SK-N-SH treated with all-trans-retinoic acid at 6 μM for 48 hours (cell line): Measurements from ENCODE around the gene HSP90AA1.

Source experiments
- ATAC-seq: fragments of 200-7000 bp; cut with Tn5 transposase; 3 replicates; pipeline ENCODE4 v1.9.1; 2020; ENCODE audit warnings: mild to moderate bottlenecking, moderate library complexity
- ARNTL ChIP-seq: fragments of 450-650 bp; formaldehyde crosslinking; IDR thresholded peaks from 2 replicates; pipeline ENCODE4 v1.5.0; 2020; ENCODE audit warnings: low read depth, mild to moderate bottlenecking, moderate library complexity, borderline replicate concordance
- BACH2 ChIP-seq: fragments of 250-450 bp; sonication (Bioruptor Pico); IDR thresholded peaks from 2 replicates; pipeline ENCODE4 v1.9.0; 2021; ENCODE audit warnings: mild to moderate bottlenecking, borderline replicate concordance
- CSDC2 ChIP-seq: fragments of 250-450 bp; sonication (Bioruptor Pico); IDR thresholded peaks from 2 replicates; pipeline ENCODE4 v1.5.0; 2020; ENCODE audit warnings: mild to moderate bottlenecking, moderate library complexity
- ESRRG ChIP-seq: fragments of 250-450 bp; sonication (Bioruptor Pico); IDR thresholded peaks from 2 replicates; pipeline ENCODE4 v1.6.1; 2021; ENCODE audit warnings: mild to moderate bottlenecking
- GLIS3 ChIP-seq: fragments of 250-450 bp; sonication (Bioruptor Pico); IDR thresholded peaks from 2 replicates; pipeline ENCODE4 v1.5.0; 2020; ENCODE audit warnings: mild to moderate bottlenecking, moderate library complexity
- ISL1 ChIP-seq: fragments of 250-450 bp; sonication (Bioruptor Pico); IDR thresholded peaks from 2 replicates; pipeline ENCODE4 v2.1.2; 2022; ENCODE audit warnings: mild to moderate bottlenecking, moderate library complexity
- OSR1 ChIP-seq: fragments of 250-450 bp; sonication (Bioruptor Pico); IDR thresholded peaks from 2 replicates; pipeline ENCODE4 v1.8.0; 2022; ENCODE audit warnings: moderate library complexity, mild to moderate bottlenecking, inconsistent platforms
- PPARA ChIP-seq: fragments of 250-450 bp; sonication (Bioruptor Pico); IDR thresholded peaks from 2 replicates; pipeline ENCODE4 v1.5.0; 2020; ENCODE audit warnings: mild to moderate bottlenecking, borderline replicate concordance
- RARB ChIP-seq: fragments of 250-450 bp; sonication (Bioruptor Pico); IDR thresholded peaks from 2 replicates; pipeline ENCODE4 v1.8.0; 2021; ENCODE audit warnings: mild to moderate bottlenecking, moderate library complexity
- SNAI2 ChIP-seq: fragments of 250-450 bp; sonication (Bioruptor Pico); IDR thresholded peaks from 2 replicates; pipeline ENCODE4 v1.5.0; 2020; ENCODE audit warnings: mild to moderate bottlenecking, moderate library complexity
- TCF4 ChIP-seq: fragments of 250-450 bp; sonication (Bioruptor Pico); IDR thresholded peaks from 2 replicates; pipeline ENCODE4 v1.8.0; 2021; ENCODE audit warnings: mild to moderate bottlenecking, moderate library complexity, borderline replicate concordance
- ZC3H10 ChIP-seq: fragments of 250-450 bp; sonication (Bioruptor Pico); IDR thresholded peaks from 2 replicates; pipeline ENCODE4 v1.5.1; 2021; ENCODE audit warnings: mild to moderate bottlenecking, moderate library complexity
- ZNF70 ChIP-seq: fragments of 450-650 bp; formaldehyde crosslinking; IDR thresholded peaks from 2 replicates; pipeline ENCODE4 v1.5.0; 2020; ENCODE audit warnings: mild to moderate bottlenecking, moderate library complexity
- TF ChIP-seq, protein P1 (sequence below): fragments of 250-450 bp; sonication (Bioruptor Pico); IDR thresholded peaks from 2 replicates; pipeline ENCODE4 v1.5.0; 2020; ENCODE audit warnings: mild to moderate bottlenecking, moderate library complexity
- TF ChIP-seq, protein P2 (sequence below): fragments of 250-450 bp; sonication (Bioruptor Pico); IDR thresholded peaks from 2 replicates; pipeline ENCODE4 v1.8.0; 2020; ENCODE audit warnings: mild to moderate bottlenecking, moderate library complexity, borderline replicate concordance
- TF ChIP-seq, protein P3 (sequence below): fragments of 250-450 bp; sonication (Bioruptor Pico); IDR thresholded peaks from 2 replicates; pipeline ENCODE4 v1.8.0; 2021; ENCODE audit warnings: low read depth, mild to moderate bottlenecking, moderate library complexity, borderline replicate concordance
- TF ChIP-seq, protein P4 (sequence below): fragments of 250-450 bp; sonication (Bioruptor Pico); IDR thresholded peaks from 2 replicates; pipeline ENCODE4 v1.5.1; 2021; ENCODE audit warnings: mild to moderate bottlenecking, moderate library complexity
- TF ChIP-seq, protein P5 (sequence below): fragments of 250-450 bp; sonication (Bioruptor Pico); IDR thresholded peaks from 2 replicates; pipeline ENCODE4 v1.5.1; 2020; ENCODE audit warnings: low read depth, mild to moderate bottlenecking, moderate library complexity

HSP90AA1 gene

DNA sequence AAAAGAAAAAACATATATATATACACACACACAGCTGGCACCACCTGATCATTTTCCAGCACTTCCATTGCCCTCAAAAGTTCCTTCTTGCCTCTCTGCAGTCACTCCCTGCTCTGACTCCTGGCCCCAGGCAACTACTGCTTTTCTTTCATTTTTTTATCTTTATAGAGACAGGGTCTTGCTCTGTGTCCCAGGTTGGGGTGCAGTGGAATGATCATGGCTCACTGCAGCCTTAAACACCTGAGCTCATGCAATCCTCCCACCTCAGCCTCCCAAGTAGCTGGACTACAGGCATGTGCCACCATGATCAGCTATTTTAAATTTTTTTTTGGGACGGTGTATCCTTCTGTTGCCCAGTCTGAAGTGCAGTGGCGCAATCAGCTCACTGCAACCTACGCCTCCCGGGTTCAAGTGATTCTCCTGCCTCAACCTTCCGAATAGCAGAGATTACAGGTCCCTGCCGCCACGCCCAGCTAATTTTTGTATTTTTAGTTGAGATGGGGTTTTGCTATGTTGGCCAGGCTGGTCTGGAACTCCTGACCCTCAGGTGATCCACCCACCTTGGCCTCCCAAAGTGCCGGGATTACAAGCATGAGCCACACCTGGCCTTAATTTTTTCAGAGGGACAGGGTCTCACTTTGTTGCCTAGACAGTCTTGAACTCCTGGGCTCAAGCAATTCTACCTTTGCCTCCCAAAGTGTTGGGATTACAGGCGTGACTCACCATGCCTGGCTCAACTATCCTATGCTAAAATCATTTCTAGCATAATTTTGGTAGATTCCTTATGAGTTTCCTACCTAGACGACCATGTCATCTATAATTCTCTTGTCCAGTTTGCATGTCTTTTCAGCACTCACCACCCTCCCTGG lies 7.8 kb downstream of the HSP90AA1 start:
- no peak for TF ChIP-seq ZNF70 (CRISPR knock-in tag)
- TF ChIP-seq, protein P1, sequence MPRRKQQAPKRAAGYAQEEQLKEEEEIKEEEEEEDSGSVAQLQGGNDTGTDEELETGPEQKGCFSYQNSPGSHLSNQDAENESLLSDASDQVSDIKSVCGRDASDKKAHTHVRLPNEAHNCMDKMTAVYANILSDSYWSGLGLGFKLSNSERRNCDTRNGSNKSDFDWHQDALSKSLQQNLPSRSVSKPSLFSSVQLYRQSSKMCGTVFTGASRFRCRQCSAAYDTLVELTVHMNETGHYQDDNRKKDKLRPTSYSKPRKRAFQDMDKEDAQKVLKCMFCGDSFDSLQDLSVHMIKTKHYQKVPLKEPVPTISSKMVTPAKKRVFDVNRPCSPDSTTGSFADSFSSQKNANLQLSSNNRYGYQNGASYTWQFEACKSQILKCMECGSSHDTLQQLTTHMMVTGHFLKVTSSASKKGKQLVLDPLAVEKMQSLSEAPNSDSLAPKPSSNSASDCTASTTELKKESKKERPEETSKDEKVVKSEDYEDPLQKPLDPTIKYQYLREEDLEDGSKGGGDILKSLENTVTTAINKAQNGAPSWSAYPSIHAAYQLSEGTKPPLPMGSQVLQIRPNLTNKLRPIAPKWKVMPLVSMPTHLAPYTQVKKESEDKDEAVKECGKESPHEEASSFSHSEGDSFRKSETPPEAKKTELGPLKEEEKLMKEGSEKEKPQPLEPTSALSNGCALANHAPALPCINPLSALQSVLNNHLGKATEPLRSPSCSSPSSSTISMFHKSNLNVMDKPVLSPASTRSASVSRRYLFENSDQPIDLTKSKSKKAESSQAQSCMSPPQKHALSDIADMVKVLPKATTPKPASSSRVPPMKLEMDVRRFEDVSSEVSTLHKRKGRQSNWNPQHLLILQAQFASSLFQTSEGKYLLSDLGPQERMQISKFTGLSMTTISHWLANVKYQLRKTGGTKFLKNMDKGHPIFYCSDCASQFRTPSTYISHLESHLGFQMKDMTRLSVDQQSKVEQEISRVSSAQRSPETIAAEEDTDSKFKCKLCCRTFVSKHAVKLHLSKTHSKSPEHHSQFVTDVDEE = no peak
- TF ChIP-seq, protein P2, sequence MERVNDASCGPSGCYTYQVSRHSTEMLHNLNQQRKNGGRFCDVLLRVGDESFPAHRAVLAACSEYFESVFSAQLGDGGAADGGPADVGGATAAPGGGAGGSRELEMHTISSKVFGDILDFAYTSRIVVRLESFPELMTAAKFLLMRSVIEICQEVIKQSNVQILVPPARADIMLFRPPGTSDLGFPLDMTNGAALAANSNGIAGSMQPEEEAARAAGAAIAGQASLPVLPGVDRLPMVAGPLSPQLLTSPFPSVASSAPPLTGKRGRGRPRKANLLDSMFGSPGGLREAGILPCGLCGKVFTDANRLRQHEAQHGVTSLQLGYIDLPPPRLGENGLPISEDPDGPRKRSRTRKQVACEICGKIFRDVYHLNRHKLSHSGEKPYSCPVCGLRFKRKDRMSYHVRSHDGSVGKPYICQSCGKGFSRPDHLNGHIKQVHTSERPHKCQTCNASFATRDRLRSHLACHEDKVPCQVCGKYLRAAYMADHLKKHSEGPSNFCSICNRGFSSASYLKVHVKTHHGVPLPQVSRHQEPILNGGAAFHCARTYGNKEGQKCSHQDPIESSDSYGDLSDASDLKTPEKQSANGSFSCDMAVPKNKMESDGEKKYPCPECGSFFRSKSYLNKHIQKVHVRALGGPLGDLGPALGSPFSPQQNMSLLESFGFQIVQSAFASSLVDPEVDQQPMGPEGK (CRISPR knock-in tag) = no peak

DNA sequence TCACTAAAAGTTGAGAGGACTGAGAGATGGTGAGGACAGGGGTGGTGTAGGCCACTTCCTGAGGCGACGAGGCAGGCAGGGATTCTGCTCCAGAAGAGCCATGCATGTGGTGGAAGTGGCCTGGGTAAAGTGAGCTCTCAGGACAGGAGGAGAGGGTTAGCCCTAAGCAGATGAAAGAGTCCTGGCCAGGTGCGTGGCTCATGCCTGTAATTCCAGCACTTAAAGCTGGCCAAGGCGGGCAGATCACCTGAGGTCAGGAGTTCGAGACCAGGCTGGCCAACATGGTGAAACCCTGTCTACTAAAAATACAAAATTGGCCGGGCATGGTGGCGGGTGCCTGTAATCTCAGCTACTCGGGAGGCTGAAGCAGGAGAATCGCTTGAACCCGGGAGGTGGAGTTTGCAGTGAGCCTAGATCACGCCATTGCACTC lies 8.5 kb downstream of the HSP90AA1 start:
- peak; percentile 11; the same call in 1 of the 3 replicates for ATAC-seq

More for the DNA sequence above, 7.8 kb downstream of the HSP90AA1 start:
- ATAC-seq = peak; percentile 10

DNA sequence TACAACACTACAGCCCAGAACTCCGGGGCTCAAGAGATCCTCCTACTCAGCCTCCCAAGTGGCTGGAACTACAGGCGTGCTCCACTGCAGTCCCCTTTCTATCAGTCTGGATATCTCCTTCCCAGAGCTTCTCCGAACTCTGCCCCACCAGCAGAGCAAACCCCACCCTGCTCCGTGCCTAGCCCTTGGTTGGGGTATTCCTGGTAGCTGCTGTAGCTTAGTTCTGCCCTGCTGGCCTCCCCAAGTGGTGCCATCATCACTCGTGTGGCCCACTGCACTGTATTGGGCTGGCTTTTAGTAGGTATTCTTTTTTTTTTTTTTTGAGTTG lies 9.5 kb downstream of the HSP90AA1 start:
- peak; percentile 22 for ATAC-seq
- TF ChIP-seq TCF4 (CRISPR knock-in tag) (no peak), OSR1 (CRISPR knock-in tag) (no peak), BACH2 (CRISPR knock-in tag) (no peak), GLIS3 (CRISPR knock-in tag) (no peak), PPARA (CRISPR knock-in tag) (no peak), SNAI2 (no peak), ZC3H10 (CRISPR knock-in tag) (no peak), RARB (no peak), ZNF70 (CRISPR knock-in tag) (no peak), ISL1 (CRISPR knock-in tag) (no peak), CSDC2 (CRISPR knock-in tag) (no peak), ESRRG (CRISPR knock-in tag) (no peak), ARNTL (CRISPR knock-in tag) (no peak)
- TF ChIP-seq, protein P3, sequence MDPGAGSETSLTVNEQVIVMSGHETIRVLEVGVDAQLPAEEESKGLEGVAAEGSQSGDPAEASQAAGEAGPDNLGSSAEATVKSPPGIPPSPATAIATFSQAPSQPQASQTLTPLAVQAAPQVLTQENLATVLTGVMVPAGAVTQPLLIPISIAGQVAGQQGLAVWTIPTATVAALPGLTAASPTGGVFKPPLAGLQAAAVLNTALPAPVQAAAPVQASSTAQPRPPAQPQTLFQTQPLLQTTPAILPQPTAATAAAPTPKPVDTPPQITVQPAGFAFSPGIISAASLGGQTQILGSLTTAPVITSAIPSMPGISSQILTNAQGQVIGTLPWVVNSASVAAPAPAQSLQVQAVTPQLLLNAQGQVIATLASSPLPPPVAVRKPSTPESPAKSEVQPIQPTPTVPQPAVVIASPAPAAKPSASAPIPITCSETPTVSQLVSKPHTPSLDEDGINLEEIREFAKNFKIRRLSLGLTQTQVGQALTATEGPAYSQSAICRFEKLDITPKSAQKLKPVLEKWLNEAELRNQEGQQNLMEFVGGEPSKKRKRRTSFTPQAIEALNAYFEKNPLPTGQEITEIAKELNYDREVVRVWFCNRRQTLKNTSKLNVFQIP (CRISPR knock-in tag) = no peak
- TF ChIP-seq, protein P1 = no peak
- TF ChIP-seq, protein P4, sequence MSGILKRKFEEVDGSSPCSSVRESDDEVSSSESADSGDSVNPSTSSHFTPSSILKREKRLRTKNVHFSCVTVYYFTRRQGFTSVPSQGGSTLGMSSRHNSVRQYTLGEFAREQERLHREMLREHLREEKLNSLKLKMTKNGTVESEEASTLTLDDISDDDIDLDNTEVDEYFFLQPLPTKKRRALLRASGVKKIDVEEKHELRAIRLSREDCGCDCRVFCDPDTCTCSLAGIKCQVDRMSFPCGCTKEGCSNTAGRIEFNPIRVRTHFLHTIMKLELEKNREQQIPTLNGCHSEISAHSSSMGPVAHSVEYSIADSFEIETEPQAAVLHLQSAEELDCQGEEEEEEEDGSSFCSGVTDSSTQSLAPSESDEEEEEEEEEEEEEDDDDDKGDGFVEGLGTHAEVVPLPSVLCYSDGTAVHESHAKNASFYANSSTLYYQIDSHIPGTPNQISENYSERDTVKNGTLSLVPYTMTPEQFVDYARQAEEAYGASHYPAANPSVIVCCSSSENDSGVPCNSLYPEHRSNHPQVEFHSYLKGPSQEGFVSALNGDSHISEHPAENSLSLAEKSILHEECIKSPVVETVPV (CRISPR knock-in tag) = no peak
- TF ChIP-seq, protein P5, sequence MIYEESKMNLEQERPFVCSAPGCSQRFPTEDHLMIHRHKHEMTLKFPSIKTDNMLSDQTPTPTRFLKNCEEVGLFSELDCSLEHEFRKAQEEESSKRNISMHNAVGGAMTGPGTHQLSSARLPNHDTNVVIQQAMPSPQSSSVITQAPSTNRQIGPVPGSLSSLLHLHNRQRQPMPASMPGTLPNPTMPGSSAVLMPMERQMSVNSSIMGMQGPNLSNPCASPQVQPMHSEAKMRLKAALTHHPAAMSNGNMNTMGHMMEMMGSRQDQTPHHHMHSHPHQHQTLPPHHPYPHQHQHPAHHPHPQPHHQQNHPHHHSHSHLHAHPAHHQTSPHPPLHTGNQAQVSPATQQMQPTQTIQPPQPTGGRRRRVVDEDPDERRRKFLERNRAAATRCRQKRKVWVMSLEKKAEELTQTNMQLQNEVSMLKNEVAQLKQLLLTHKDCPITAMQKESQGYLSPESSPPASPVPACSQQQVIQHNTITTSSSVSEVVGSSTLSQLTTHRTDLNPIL (CRISPR knock-in tag) = no peak
- TF ChIP-seq, all 23 proteins: peak for 0
